Hematopoietic multipotent progenitor cell treated with erythropoietin and hydrocortisone succinate and interleukin-3 and kit ligand, for 6 days (in vitro differentiated cells): Measurements from ENCODE around the gene TOP3A.
A peak's percentile ranks its signal among the peaks of the same experiment; 100 is the strongest.
"Not testable (repeated sequence)": the region's sequence is repeated elsewhere in the genome, so short reads cannot be mapped to it uniquely, and the experiment has no call there.

Source experiments
- DNase-seq: peaks from one replicate; pipeline ENCODE4 v3.0.0-alpha.2; 2015

TOP3A gene

DNA sequence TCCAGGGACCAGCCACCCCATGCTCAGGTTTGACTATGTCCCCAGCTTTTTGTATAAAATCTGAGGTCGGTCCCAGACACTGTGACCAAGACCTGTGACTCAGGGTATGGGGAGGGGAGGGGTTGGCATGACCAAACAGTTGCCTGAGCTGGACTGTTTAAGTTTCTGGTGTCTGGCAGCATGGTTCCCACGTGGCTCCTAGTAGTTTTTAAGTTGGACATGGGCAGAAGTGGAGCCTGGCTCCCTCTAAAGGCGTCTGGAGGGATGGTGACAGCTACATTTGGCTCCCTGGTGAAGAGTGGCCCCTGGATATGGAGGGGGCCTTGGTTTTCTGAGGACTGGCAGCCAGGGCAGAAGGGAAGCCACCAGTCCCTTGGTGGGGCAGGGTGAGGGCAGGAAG, 8.2 kb upstream of the TOP3A start:
- peak; percentile 55 for DNase-seq

DNA sequence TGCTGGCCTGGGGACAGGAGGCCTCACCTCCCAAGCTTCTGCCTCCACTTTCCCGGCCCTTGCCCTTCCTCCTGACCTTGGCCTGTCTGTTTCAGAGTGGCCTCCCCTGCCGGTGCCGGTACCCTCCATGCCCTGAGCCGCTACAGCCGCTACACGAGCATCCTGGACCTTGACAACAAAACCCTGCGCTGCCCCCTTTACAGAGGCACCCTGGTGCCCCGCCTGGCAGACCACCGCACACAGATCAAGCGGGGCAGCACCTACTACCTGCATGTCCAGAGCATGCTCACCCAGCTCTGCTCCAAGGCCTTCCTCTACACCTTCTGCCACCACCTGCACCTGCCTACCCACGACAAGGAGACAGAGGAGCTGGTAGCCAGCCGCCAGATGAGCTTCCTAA, 7.7 kb upstream of the TOP3A start:
- no peak for DNase-seq

DNA sequence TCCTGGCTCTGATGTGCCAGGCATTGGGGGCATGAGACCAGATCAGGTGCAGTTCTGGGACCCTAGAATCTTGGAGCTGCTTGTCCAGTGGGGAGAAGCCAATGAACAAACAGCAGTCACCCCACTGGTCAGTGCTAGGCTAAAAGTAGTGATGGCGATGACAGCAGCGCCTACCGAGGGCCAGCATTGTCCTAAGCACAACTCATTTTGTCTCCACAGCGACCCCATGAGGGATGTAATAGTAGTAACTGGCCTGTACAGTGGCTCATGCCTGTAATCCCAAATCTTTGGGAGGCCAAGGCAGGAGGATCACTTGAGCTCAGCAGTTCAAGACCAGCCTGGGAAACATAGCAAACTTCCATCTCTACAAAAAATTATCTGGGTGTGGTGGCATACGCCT, 6.5 kb upstream of the TOP3A start:
- peak; percentile 46 for DNase-seq

DNA sequence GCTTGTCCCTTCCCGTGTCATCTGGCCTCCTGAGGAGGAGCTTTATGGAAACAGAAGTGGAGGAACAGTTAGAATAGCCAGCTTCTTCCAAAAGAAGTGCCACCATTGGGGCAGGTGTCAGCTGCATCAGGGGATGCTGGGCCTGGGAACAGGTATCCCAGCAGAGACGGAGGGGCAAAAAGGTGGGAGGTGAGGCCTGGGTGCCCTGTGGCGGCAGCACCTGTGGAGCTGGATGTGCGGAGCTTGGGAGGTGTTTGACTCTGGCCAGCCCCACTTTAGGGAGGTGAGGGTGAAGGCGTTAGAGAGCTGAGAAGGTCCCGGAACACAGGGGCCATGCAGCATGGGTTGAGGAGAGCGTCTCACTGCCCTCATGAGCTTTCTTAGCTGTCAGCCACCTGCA, 5.5 kb upstream of the TOP3A start:
- DNase-seq: no peak

DNA sequence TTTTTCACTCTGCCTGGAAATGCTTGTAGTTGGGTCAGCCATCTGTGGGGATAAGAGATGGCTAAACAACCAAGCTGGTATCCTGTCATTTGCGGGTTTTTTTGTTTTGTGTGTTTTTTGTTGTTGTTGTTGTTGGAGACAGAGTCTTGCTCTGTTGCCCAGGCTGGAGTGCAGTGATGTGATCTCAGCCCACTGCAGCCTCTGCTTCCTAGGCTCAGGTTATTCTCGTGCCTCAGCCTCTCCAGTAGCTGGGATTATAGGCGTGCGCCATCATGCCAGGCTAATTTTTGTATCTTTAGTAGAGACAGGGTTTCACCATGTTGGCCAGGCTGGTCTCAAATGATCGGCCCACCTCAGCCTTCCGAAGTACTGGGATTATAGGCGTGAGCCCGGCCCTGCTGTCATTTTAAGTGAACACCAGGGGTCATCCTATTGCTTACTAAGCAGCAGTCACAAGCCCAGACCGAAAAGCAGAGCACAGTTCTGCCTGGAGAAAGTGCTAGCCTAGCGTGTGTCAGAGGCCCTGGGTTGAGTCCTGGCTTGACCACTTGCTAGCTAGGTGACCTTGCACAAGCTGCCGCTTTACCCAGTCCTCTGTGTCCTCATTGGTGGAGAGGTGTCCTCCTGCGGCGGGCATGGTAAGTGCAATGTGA, 4.9 kb upstream of the TOP3A start:
- DNase-seq: peak; percentile 68

DNA sequence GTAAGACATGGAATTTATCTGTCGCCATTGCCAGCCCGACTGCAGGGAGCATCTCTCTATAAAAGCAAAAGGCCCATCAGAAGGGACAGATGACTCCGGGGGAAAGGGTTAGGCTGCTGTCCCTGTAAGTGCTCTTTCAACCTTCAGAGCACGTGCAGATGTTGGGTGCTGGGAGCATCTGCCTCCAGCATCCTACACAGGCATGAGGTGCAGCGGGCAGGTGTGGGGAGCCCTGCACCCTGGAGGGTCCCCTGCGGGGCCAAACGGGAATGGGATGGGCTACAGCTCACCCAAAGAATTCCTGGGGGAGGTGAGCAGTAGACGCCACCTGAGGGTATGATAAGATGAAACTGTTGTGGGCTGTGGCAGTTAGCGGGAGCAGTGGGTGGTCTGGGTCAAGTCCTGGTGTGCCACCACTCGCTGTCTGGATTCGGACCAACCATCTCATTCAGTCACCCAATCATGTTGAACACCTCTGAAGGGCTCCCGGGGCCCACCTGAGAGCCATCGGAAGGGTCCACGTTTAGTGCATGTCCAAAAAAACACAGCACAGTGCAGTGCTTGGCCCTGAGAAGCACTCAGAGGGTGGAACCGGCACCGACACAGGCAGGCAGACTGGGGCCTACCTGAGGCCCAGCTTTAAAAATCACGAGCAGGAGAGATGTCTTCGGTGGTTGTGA, 4.1 kb upstream of the TOP3A start:
- DNase-seq: no peak

DNA sequence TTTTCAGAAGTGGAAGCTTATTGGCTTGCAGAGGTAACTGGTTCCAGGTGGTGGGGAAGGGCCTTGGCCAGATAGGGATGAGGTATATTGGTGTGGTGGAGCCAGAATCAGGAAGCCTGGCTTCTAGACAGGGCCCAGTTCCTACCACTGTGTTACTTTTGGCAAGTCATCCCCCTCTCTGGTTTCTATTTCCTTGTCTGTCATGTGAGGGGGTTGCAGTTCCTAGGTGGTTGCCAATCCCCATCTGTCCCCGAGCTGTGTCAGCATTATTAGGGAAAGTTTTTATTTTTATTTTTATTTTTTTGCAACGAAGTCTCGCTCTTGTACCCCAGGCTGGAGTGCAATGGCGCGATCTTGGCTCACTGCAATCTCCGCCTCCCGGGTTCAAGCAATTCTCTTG, 3.3 kb upstream of the TOP3A start:
- peak; percentile 24 for DNase-seq

DNA sequence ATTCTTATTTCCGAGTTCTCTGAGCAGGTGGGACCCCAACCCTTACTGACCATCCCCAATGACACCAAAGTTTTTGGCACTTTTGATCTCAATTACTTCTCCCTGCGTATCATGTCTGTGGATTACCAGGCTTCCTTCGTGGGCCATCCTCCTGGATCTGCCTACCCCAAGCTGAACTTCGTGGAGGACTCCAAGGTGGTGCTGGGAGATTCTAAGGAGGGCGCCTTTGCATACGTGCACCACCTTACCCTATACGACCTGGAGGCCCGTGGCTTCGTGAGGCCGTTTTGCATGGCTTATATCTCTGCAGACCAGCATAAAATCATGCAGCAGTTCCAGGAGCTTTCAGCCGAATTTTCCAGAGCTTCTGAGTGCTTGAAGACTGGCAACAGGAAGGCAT, 1.2 kb upstream of the TOP3A start:
- DNase-seq: no peak

DNA sequence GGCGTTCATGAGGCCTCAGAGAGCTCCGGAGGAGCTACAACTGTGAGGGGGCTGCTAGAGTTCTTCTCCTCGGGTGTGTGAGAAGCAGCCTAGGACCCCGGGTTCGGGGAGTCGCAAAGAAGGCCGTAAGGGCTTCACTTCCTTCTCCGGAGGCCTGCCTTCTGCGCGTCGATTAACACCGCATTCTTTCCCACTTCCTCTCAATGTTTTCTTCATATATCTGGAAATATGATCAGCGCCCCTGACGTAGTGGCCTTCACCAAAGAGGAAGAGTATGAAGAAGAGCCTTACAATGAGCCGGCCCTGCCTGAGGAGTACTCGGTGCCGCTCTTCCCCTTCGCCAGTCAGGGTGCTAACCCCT, 748 bp upstream of the TOP3A start:
- DNase-seq: peak; percentile 75

DNA sequence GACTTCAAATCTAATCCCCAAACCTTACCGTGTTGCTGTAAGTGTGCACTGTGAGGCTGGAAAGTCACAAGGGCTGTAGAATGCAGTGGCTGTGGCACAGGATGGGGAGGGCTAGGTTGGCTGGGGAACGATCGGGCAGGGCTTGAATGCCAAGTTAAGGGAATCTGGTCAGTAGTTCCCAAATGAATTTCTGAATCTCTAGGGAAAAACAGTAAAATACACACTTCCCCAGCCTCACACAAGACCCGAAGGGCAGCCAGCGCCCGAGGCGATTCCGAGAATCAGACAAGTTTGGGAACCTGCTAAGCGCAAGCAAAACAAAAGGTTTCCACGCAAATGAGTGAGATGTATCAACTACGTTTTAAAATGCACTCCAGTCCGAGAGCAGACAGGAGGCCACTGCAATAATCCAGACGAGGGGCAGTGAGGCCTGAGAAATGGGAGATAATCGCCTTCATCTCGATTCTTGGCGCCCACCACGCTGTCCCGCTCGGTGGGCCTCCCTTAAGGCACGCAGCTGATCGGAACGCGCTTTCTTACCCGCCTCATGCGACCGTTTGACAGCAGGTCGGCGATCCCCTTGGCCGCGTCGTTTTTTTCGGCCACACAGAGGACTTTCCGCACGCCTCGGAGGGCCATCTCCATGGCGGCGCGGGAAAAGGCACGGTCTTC, 599 bp downstream of the TOP3A start:
- peak; percentile 46 for DNase-seq

DNA sequence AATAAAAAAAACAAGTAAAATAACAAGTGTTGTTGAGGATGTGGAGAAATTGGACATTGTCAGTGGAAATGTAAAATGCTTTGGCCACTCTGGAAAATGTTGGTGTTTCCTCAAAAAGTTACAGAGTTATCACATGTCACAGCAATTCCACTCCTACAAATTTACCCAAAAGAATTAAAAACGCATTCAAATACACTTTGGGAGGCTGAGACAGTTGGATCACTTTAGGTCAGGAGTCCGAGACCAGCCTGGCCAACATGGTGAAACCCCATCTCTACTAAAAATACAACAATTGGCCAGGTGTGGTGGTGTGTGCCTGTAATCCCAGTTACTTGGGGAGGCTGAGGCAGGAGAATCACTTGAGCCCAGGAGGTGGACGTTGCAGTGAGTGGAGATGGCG, 5.6 kb downstream of the TOP3A start:
- no peak for DNase-seq

DNA sequence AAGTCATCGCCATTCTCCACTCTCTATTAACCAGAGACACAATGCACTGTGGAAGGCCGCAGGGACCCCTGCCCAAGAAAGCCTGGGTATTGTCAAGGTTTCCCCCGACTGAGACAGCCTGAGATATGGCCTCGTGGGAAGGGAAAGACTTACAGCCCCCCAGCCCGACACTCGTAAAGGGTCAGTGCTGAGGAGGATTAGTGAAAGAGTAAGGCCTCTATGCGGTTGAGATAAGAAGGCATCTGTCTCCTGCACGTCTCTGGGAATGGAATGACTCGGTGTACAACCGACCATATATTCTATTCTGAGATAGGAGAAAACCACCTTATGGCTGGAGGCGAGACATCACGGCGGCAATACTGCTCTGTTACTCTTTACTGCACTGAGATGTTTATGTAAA, 11.6 kb downstream of the TOP3A start:
- not testable (repeated sequence) for DNase-seq

DNA sequence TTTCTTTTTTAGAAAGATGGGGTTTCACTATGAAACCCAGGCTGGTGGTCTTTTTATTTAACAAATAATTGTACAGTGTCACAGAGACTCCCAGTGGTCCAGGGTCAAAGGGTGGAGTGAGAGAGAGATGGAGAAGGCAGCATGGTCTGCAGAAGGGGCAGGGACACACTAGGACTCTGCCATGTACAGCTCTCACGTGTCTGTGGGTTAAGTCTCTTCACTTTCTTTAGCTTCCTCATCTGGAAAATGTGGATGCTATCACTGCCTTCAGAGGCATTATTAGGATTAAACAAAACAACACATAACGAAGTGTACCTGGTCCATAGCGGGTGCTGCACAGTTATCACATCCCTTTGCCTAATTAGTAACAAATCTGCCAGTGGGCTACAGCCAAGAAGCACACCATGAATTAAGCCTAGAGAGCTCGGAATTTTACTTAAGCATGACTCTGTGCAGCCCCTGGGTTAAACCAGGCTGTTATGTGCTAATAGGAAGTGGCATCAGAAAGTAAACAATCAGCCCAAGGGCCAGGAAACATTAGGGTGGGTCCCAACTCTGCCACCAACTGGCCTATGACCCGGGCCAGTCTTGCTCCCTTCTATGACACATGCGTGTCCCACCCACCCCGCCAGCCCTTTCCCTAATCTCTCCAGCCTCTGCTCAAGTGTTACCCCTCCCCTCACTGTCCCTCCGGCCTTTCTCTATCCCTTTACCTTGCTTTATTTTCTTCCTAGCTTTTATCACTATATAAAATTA, 13.9 kb downstream of the TOP3A start:
- no peak for DNase-seq

DNA sequence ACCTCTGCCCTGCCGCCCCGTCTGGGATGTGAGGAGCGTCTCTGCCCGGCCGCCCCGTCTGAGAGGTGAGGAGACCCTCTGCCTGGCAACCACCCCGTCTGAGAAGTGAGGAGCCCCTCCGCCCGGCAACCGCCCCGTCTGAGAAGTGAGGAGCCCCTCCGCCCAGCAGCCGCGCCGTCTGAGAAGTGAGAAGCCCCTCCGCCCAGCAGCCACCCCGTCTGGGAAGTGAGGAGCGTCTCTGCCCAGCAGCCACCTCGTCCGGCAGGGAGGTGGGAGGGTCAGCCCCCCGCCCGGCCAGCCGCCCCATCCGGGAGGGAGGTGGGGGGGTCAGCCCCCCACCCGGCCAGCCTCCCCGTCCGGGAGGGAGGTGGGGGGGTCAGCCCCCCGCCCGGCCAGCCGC, 16.7 kb downstream of the TOP3A start:
- not testable (repeated sequence) for DNase-seq

DNA sequence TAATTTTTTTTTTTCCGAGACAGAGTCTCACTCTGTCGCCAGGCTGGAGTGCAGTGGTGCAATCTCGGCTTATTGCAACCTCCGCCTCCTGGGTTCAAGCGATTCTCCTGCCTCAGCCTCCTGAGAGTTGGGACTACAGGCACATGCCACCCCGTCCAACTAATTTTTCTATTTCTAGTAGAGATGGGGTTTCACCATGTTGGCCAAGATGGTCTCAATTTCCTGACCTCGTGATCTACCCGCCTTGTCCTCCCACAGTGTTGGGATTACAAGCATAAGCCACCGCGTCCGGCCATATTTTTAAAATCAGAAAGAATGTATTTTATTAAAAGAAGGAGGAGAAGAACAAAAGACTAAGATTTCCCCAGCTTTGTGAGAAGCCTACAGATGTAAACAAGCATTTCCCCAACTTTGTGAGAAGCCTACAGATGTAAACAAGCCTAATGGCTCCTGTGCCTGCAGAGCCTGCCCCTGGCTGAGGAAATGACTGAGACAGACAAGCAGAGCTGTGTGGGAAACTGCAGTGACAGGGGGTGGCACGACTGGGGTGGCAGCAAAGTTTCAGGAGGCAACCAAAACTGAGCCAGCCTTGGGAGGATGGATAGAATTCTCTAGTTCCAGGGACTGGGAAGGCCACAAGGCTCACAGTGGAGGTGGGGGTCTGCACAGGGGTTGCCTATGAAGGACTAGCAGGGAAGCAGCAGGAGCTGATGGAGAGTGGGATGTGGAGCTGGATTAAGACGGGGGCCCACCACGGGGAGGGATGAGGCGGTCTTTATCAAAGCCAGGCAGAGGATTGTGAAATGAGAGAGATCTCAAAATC, 22.9 kb downstream of the TOP3A start:
- no peak for DNase-seq

DNA sequence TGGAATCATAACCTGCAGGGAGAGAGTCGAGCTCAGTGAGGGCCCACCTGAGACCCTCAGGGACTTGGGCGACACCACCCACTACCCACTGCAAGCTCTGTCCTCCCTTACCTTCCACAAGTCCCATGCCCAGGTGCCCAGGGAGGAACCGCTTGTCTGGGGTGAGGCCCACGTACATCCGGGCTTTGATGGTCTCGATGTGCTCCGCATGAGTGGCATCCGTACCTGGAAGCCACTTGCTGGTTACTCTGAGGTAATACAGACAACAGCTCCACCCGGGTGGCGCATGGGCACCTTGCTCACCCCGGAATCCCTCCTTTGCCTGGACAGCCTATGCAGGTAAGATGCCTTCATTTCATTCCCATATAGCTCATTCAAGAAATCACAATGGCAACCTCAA, 29.5 kb downstream of the TOP3A start:
- DNase-seq: no peak

DNA sequence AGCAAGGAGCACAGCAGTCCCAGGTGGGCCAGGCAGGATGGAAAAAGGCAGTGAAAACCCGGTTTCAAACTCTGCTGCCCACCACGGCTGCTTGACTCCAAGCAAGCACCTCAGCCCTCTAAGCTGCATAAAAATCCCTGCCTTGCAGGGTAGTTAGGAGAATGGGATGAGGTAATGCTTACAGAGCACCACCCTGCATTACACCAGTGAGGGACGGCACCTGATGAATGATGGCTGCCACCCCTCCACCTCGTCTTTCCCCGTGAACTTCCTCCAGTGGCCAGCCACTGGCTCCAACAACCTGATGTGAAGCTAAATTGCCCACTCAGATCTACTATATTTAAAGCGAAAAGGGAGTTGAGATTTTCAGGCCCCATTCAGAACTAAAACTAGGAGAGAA, 33.0 kb downstream of the TOP3A start:
- DNase-seq: no peak

DNA sequence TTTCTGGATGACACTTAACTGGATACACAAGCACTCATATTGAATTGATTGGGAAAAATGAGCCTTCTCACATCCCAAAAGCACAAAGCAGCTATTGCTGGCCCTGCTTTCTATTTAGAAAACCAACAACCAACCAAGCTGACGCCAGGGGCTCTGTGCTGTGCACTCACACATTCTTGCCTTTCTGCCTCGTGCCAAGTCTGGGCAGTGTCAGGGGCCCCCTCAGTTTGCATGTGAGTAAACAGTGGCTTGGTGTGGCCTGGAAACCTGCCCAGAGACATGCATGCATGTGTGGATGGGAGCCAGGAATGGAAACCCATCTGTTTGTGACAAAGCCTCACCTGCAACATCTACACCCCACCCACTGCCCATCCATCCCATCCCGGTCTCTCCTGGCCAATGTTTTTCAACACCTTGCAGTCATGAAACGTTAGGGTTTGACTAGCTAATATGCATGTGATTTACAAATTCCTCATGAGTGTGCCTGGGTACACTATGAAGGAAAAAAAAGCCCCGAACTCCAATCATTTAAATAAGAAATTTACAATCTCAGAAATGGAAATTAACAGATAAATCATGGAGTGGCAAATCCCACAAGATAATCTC, 33.9 kb downstream of the TOP3A start:
- no peak for DNase-seq

DNA sequence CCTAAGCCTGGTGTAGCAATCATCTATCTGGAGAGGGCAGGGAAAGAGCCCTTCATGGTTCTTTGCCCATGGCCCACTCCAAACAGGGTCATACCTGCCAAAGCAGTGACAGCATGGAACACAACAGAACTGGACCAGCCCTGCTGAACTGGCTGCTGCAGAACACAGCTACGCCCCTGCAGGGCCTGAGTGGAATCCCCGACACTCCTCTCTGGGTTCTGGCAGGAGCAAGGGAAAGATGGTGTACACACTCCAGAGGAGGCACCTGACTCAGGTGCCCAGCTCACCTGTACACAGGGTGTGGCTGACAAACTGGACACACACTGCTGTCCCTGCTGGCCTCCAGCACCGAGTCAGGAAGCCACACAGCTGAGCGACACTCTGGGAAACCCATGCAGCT, 34.5 kb downstream of the TOP3A start:
- DNase-seq: no peak

DNA sequence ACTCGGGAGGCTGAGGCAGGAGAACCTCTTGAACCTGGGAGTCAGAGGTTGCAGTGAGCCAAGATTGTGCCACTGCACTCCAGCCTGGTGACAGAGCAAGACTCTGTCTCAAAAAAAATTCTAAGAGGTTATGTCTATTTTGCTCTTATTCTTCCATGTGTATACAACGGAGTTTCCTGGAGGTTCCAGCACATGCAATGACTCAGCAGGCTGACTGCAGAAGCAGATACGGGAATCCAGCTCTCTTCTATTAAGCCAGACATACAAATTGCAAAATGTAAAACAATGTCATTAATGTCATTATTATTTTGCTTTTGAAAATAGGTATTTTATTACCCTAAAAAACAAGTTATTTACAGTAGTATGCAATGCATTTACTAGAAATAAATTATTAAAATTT, 35.9 kb downstream of the TOP3A start:
- no peak for DNase-seq

DNA sequence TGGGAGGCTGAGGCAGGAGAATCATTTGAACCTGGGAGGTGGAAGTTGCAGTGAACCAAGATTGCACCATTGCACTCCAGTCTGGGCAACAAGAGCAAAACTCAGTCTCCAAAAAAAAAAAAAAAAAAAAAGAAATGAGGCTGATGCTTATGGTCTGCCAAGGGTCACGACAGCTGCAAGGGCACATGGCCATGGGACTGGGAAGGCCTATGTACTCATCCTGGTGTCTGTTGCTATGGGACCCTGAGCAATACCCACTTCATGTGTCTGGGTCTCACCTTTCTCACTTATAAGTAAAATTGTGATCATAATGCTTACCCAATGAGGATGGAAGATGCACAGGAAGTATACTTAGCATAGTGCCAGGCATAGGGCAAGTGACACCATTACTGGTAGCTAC, 37.7 kb downstream of the TOP3A start:
- DNase-seq: no peak
